AG20443 (cell line): ENCODE data around the gene SCYGR2.

Source experiments
- DNase-seq: peaks from one replicate; pipeline ENCODE4 v3.0.0; 2012; ENCODE audit warnings: low spot score, mixed read lengths

Gene SCYGR2

GRCh38 chr2:227613272-227613660, 14.6 kb downstream of the SCYGR2 start:
- no peak for DNase-seq

GRCh38 chr2:227614246-227614645, 15.6 kb downstream of the SCYGR2 start:
- DNase-seq = no peak

DNA sequence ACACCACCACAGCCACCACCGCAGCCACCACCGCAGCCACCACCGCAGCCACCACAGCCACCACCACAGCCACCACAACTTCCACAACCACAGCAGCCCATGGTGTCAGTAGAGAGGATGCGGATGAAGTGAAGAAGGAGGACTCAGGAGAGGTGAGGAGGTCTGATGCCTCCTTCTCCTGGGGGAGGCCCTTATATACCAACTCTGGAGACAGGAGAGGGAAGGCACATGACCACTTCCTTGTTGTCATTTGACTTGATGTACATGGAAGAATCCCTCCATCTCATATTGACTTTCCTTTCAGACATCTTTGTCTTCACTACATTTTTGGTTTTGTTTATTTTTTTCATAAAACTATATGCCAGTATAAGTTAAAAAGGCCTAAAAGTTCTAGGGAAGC, 16.0 kb downstream of the SCYGR2 start, which contains the start of gene SCYGR3:
Gene SCYGR3 (minus strand): TSS at position 101 of the 400 bp plus-strand sequence. CDS start 0 bp downstream, at position 101.
- DNase-seq = no peak

GRCh38 chr2:227615181-227615580, 16.5 kb downstream of the SCYGR2 start:
- DNase-seq = no peak

- DNase-seq = no peak
These were observed 17.2 kb downstream of the SCYGR2 start for GRCh38 chr2:227615906-227616305.

- no peak for DNase-seq
These were observed 17.9 kb downstream of the SCYGR2 start for GRCh38 chr2:227616631-227617030.

DNA sequence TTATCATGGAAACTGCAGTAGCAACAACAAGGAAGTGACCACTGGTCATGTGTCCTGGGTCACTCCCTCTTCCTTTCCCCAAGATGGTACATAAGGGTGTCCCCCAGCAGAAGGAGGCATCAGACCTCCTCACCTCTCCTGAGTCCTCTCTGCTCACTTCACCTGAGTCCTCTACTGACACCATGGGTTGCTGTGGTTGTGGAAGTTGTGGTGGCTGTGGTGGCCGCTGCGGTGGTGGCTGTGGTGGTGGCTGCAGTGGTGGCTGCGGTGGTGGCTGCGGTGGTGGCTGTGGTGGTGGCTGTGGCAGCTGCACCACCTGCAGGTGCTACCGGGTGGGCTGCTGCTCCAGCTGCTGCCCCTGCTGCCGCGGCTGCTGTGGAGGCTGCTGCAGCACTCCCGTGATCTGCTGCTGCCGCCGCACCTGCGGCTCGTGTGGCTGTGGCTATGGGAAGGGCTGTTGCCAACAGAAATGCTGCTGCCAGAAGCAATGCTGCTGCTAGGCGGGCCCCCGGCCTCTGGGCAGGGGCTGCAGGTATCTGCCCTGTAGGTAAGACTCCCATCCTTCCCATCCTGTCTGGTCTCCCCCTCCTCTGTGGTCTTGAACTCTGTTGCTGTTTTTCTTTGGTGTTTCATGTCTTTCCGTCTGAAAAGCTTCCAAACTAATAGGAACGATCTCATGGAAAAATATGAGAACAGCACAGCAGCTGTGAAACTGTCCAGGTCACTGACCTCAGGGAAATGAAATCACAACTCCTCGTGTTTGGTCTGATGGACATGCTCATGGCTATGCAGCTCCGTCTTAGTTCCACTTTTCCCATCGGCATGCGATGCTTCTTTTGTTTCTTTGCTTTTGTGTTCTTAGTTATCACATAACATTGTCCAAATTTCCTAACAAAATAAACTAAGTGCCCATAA, 18.9 kb downstream of the SCYGR2 start, which contains the start of gene SCYGR4:
Gene SCYGR4 (plus strand): TSS at position 183 of the 915 bp plus-strand sequence. CDS start 0 bp downstream, at position 183.
- DNase-seq = no peak

DNA sequence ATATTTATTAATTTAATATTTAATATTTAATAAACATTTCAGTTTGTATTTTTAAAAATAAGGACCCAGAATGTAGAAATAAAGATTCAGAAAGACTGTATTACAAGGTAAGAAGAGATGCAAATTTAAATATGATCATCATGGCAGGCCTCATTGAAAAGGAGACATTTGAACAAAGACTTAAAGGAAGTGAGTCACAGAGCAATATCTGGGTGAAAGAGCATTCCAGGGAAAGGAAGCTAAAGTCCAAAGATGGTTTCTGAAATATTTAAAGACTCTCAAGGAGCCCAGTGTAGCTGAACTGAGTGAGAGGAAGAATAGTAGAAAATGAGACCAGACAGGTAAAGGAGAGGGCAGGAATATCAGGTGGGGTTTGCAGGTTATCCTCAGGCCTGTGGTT, 24.5 kb downstream of the SCYGR2 start:
- DNase-seq = peak; percentile 36

DNA sequence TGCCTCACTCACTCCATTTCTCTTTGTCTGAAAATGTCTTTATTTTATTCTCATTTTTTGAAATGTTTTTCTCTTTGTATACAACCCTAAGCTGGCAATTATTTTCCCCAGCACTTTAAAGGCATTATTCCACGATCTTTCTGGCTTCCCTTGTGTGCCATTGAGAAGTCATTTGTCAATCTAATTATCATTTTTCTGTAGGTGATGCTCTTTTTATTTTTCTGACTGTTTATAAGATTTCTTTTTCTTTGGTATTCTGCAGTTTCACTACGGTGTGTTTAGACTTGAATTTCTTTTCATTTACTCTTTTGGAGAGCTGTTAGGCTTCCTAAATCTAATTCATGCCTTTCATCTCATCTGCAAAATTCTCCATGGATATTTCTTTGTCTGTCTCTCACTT, 26.7 kb downstream of the SCYGR2 start:
- DNase-seq = no peak

DNA sequence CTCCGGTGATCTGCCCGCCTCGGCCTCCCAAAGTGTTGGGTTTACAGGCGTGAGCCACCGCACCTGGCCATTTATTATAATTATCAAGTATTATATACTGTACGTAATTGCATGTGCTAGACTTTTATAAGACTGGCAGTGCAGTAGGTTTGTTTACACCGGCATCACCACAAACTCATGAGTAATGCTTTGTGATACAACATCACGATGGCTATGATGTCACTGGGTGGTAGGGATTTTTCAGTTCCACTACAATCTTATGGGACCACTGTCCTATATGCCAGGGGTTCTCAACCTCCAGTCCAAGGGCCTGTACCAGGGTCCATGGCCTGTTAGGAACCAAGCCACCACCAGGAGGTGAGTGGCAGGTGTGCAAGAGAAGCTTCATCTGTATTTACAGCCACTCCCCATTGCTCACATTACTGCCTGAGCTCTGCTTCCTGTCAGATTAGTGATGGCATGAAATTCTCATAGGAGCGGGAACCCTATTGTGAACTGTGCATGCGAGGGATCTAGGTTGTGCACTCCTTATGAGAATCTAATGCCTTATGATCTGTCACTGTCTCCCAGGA, 28.0 kb downstream of the SCYGR2 start:
- no peak for DNase-seq

DNA sequence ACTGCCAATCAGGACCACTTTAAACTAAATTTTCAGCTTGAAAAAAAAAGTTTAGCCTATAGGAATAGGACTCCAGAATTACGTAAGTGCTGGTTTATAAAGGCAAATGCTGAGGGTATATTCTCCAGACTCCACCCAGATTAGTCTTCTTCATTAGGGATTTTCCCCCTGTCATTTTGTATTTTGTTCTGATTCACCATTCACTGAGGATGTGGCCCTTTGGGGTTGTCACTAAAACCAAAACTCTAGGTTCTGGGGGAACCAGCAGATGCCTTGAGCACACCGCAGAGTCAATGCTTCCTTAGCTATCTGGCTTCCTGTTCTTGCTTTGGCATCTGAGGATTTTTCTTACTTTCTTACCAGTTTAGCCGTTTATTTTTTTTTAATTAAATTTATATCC, 29.1 kb downstream of the SCYGR2 start:
- DNase-seq = no peak

GRCh38 chr2:227629435-227629834, 30.7 kb downstream of the SCYGR2 start:
- DNase-seq = no peak

DNA sequence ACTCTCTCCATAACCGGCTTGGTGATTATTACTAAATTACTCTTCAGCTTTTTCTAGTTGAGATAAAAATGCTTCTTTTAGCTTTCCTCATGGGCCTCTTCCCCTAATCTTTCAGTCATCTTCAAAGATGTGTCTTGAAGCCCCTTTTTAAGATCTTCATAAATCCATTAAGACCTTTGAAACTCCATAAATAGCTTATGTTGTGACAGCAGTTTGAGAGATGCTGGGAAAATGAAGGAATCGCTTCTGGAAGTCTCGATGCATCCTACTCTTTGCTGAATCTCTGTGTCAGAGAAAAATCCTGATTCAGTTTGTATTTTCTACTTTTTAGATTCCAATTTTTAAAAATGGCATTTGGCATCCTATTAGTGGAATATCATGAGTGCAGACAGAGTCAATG, 31.6 kb downstream of the SCYGR2 start:
- no peak for DNase-seq

- DNase-seq = no peak
These were observed 34.1 kb downstream of the SCYGR2 start for GRCh38 chr2:227632827-227633226.

- no peak for DNase-seq
These were observed 35.5 kb downstream of the SCYGR2 start for GRCh38 chr2:227634201-227634600.

DNA sequence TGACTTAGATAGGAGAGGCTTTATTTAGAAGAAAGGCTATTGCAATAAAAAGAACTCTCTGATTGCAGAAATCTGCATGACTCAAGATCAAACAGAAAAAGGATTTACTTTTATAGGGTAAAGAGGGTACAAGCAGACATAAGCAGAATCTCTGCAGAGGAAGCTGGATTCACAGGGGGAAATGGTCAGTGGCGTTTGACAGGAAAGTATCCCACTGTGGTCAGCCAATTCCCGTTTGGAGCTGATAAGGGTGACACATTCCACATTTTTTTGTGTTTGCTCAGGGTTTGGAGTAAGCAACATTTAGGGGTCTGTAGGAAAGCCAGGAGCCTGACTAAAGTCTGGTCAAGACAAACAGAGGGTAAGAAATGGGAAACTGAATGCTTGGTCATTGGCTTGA, 44.0 kb downstream of the SCYGR2 start:
- DNase-seq = no peak

GRCh38 chr2:227643990-227644551, 45.4 kb downstream of the SCYGR2 start:
- DNase-seq = no peak
